Right lobe of liver (tissue), 6 donors: ENCODE data around the gene RPP25L. TPM values are rescaled to one million over a fixed set of nuclear protein-coding genes. Genes with fewer than 3 reads are reported as not detected.

Experiments used
- ATAC-seq, 4 donors: fragments of 200-7000 bp; cut with Tn5 transposase; one replicate each; pipeline ENCODE4 v1.9.1; 2020; ENCODE audit warnings: mild to moderate bottlenecking in 4 of 4, moderate library complexity in 4 of 4
- DNase-seq, 3 donors: peaks; one replicate each; pipeline ENCODE4 v3.0.0-alpha.2; 2020
- H3K27ac ChIP-seq, 3 donors: fragments of 200-600 bp; one replicate each; pipeline ENCODE4 v1.8.0; 2022
- H3K27me3 ChIP-seq, 2 donors: fragments of 200-600 bp; one replicate each; pipeline ENCODE4 v1.8.0; 2022
- H3K36me3 ChIP-seq, 4 donors: fragments of 200-600 bp; sonication (generic) in 1 of 4; one replicate each; pipeline versions ENCODE4 v1.5.1 to v1.8.0; 2017 to 2022; ENCODE audit warnings: control low read depth in 1 of 4
- H3K4me1 ChIP-seq, 4 donors: fragments of 200-600 bp; sonication (generic) in 1 of 4; one replicate each; pipeline versions ENCODE4 v1.5.1 to v1.8.0; 2017 to 2022; ENCODE audit warnings: control low read depth in 1 of 4
- H3K4me3 ChIP-seq, 3 donors: fragments of 200-600 bp; one replicate each; pipeline ENCODE4 v1.8.0; 2022
- H3K9me3 ChIP-seq, 4 donors: fragments of 200-600 bp; sonication (generic) in 1 of 4; one replicate each; pipeline versions ENCODE4 v1.5.1 to v1.8.0; 2017 to 2022; ENCODE audit warnings: control low read depth in 1 of 4
- CTCF ChIP-seq, 4 donors: fragments of 200-600 bp in 3 of 4; fragments of 450-650 bp in 1 of 4; IDR thresholded peaks; one replicate each; pipeline versions ENCODE4 v1.5.1 to v1.8.0; 2016 to 2022; ENCODE audit warnings: antibody characterized with exemption in 4 of 4, mild to moderate bottlenecking in 2 of 4
- POLR2A ChIP-seq: fragments of 450-650 bp; IDR thresholded peaks from one replicate; pipeline ENCODE4 v1.6.1; 2017; ENCODE audit warnings: antibody characterized with exemption, mild to moderate bottlenecking
- WGBS: methylation state at CpG from one replicate; pipeline ENCODE4 v1.1.6; 2018; ENCODE audit warnings: low coverage, low lambda C conversion rate; ENCODE audit not compliant: insufficient coverage; ENCODE audit errors: missing lambda C conversion rate; 5-methylcytosine and 5-hydroxymethylcytosine counted together
- intact Hi-C, 2 donors: fragments of 100-400 bp; cut with DNase I; formaldehyde crosslinking; loops; one replicate each; pipeline versions ENCODE4 v1.11.2 to v1.14.1; 2022
- total RNA-seq, 6 experiments: library from RNA; depleted of rRNA in 2 of 6; stranded (reverse); fragments of >200 nt in 2 of 6; fragmentation: NEBNext Ultra II Directional in 3 of 6; extraction: Animal tissue kit (Norgen Biotek cat#: 25700) in 3 of 6; gene quantifications; one replicate each; pipeline versions ENCODE4 v1.1.0 to v1.2.4, GENCODE V29; 2016 to 2023
- donor health status: DM: no; HTN: yes; CAD: no.
- donor health status: DM: no; HTN: no; CAD: no.
- donor health status: DM: no; HTN: no; CAD: no.
- donor health status: DM: no; HTN: yes; CAD: no.
- donor health status: DM: no; HTN: yes; CAD: no.

Gene RPP25L
- total RNA-seq, 6 experiments from 2014 or later, result 15.2 to 29.1 (median 25.0) TPM

GRCh38 chr9:34607331-34607730 is 4.6 kb downstream of the RPP25L start:
- peak overlapping the region in 1 of 3 donors; percentile 32 for H3K27ac ChIP-seq
- no peak for TF ChIP-seq POLR2A
- no peak for TF ChIP-seq CTCF (IDR thresholded peaks at IDR 0.05)

GRCh38 chr9:34606905-34607304 is 5.0 kb downstream of the RPP25L start:
- Histone ChIP-seq H3K4me3 (no peak overlapping the region), H3K27ac (peak overlapping the region in 1 of 3 donors; percentile 32)
- 41% methylated on average over 2 of the region's 3 CpGs for WGBS

More at GRCh38 chr9:34607331-34607730, 4.6 kb downstream of the RPP25L start:
- Histone ChIP-seq H3K36me3 (no peaks in the 10 kb centered on the region), H3K4me3 (no peak overlapping the region), H3K4me1 (peaks cover 0 to 25% (median 6%) of the 10 kb centered on the region in 4 donors), H3K27me3 (no peaks in the 10 kb centered on the region), H3K9me3 (no peaks in the 10 kb centered on the region)
- ATAC-seq (no peak), DNase-seq (no peak)
- 75% methylated on average over 2 of the region's 2 CpGs for WGBS
- intact Hi-C loops, result no loop called here

GRCh38 chr9:34606190-34606589 is 5.7 kb downstream of the RPP25L start:
- H3K9me3 ChIP-seq, result no peaks in the 10 kb centered on the region
- H3K27ac ChIP-seq, result no peak overlapping the region
- intact Hi-C loops, result no loop called here
- TF ChIP-seq POLR2A (no peak), CTCF (IDR thresholded peaks at IDR 0.05) (no peak)
- no peaks in the 10 kb centered on the region for H3K27me3 ChIP-seq
- ATAC-seq (peak in 1 of 4 donors; percentile 2), DNase-seq (no peak)
- H3K36me3 ChIP-seq, result no peaks in the 10 kb centered on the region
- H3K4me1 ChIP-seq, result peaks cover 0 to 20% (median 5%) of the 10 kb centered on the region in 4 donors
- no peak overlapping the region for H3K4me3 ChIP-seq

More at GRCh38 chr9:34606905-34607304, 5.0 kb downstream of the RPP25L start:
- intact Hi-C loops, result no loop called here
- Histone ChIP-seq H3K4me1 (peaks cover 0 to 22% (median 6%) of the 10 kb centered on the region in 4 donors), H3K9me3 (no peaks in the 10 kb centered on the region), H3K27me3 (no peaks in the 10 kb centered on the region), H3K36me3 (no peaks in the 10 kb centered on the region)
- DNase-seq, result no peak
- no peak for TF ChIP-seq CTCF (IDR thresholded peaks at IDR 0.05)
- TF ChIP-seq POLR2A, result no peak
- peak; percentile 63 to 77 (median 72) for ATAC-seq

GRCh38 chr9:34603610-34604231 is 8.2 kb downstream of the RPP25L start:
- intact Hi-C loops, result no loop called here
- no peaks in the 10 kb centered on the region for H3K27me3 ChIP-seq
- peak; percentile 81 to 87 (median 84) for ATAC-seq
- no peak overlapping the region for H3K4me3 ChIP-seq
- no peak overlapping the region for H3K27ac ChIP-seq
- H3K36me3 ChIP-seq, result no peaks in the 10 kb centered on the region
- no peaks in the 10 kb centered on the region for H3K9me3 ChIP-seq
- TF ChIP-seq POLR2A, result no peak
- peak; percentile 91 to 96 (median 94) for TF ChIP-seq CTCF (IDR thresholded peaks at IDR 0.05)
- H3K4me1 ChIP-seq, result peaks cover 0 to 9% (median 0%) of the 10 kb centered on the region in 4 donors
- DNase-seq, result peak; percentile 76 to 85 (median 79)
- 19% methylated on average over 2 of the region's 4 CpGs for WGBS
